ENCODE results near the gene SYNDIG1. TPM values are rescaled to one million over a fixed set of nuclear protein-coding genes. Genes with fewer than 3 reads are reported as not detected.

SYNDIG1 gene
- polyA plus RNA-seq, 1 experiment: 1.7 TPM

- Histone ChIP-seq H3K4me3 (ENCODE audit: low read depth, low read length) (no peak overlapping the region), H3K27me3 (ENCODE audit: control insufficient read depth, insufficient read depth, low read length) (no peaks in the 10 kb centered on the region), H3K36me3 (ENCODE audit: control insufficient read depth, insufficient read depth, low read length) (no peaks in the 10 kb centered on the region)
- DNase-seq (ENCODE audit: low read depth): no peak
- ChIA-PET POLR2A (no interaction called here), CTCF (no interaction called here)
- no peak for TF ChIP-seq CTCF (IDR thresholded peaks at IDR 0.05; ENCODE audit: insufficient read depth, low read depth, low read length)
Measured at GRCh38 chr20:24656391-24656790, 187.0 kb downstream of the SYNDIG1 start.

DNA sequence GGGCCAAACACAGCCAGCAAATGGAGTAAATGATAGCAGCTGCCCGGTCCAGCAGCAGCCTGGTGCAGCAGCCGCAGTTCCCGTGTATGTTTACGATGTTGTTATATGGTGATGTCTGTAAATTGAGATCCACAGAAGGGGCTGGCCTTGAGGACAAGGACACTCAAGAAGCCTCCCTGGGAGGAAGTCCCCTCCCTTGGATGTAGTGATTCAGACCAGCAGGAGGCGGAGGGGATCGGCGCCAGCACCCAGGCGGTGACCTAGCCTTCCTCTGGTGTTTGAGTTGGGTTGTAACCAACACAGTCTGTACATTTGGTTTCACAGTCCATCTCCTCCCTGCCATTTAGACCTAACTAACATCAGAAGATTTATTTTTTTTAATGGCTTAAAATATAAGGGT, 187.8 kb downstream of the SYNDIG1 start:
- no peak overlapping the region for H3K4me3 ChIP-seq (ENCODE audit: low read depth, low read length)
- CTCF ChIA-PET: no interaction called here
- TF ChIP-seq CTCF (IDR thresholded peaks at IDR 0.05; ENCODE audit: insufficient read depth, low read depth, low read length): peak; percentile 17; the same call in 1 of the 2 replicates
- H3K27me3 ChIP-seq (ENCODE audit: control insufficient read depth, insufficient read depth, low read length): no peaks in the 10 kb centered on the region
- POLR2A ChIA-PET: no interaction called here
- no peak for DNase-seq (ENCODE audit: low read depth)
- no peaks in the 10 kb centered on the region for H3K36me3 ChIP-seq (ENCODE audit: control insufficient read depth, insufficient read depth, low read length)

DNA sequence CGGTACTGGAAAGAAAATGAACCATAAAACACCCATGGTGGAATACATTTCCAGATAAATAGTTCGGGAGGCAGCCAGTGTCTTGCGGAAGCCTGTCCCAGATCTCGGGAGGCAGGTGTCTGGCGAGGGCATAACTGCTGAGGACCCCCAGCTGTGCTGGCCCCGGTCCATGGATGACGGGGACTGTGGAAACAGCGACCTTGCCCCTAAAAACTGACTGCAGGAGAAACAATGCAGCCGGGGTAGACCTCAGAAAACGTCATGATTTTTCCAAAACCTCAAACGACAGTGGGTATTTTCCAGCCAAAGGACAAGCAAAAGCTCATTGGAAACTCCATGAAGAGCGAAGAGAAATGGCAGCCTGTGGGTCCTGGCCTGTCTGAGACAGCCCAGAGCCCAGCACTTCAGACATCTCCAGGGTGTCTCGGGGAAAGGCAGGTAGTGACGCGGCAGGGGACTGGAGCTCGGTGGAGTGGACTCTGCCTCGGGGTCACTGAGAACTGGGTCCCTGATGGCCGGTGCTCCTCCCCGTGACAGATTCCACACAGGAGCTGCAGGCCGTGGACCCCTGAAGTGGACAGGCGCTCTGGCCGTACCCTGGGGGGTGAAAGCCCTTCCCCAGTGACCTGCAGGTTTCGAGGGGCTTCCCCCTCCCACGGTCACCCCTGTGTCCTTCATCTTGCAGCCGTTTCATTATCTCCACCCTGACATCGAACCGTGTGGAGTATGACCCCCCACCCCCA, 188.6 kb downstream of the SYNDIG1 start:
- no peak for DNase-seq (ENCODE audit: low read depth)
- TF ChIP-seq CTCF (IDR thresholded peaks at IDR 0.05; ENCODE audit: insufficient read depth, low read depth, low read length): no peak
- ChIA-PET POLR2A (no interaction called here), CTCF (no interaction called here)
- H3K27me3 ChIP-seq (ENCODE audit: control insufficient read depth, insufficient read depth, low read length): no peaks in the 10 kb centered on the region
- no peak overlapping the region for H3K4me3 ChIP-seq (ENCODE audit: low read depth, low read length)
- no peaks in the 10 kb centered on the region for H3K36me3 ChIP-seq (ENCODE audit: control insufficient read depth, insufficient read depth, low read length)

GRCh38 chr20:24658920-24659660, 189.7 kb downstream of the SYNDIG1 start:
- DNase-seq (ENCODE audit: low read depth): no peak
- CTCF ChIA-PET: no interaction called here

More at GRCh38 chr20:24658920-24659660, 189.7 kb downstream of the SYNDIG1 start:
- no peak for TF ChIP-seq CTCF (IDR thresholded peaks at IDR 0.05; ENCODE audit: insufficient read depth, low read depth, low read length)
- H3K36me3 ChIP-seq (ENCODE audit: control insufficient read depth, insufficient read depth, low read length): no peaks in the 10 kb centered on the region
- POLR2A ChIA-PET: no interaction called here
- H3K4me3 ChIP-seq (ENCODE audit: low read depth, low read length): no peak overlapping the region
- no peaks in the 10 kb centered on the region; the same call in 1 of the 2 replicates for H3K27me3 ChIP-seq (ENCODE audit: control insufficient read depth, insufficient read depth, low read length)

Data from BJ (cell line).